Measurements from ENCODE around the gene PBX1. TPM values are rescaled to one million over a fixed set of nuclear protein-coding genes. Genes with fewer than 3 reads are reported as not detected.
"Not testable (repeated sequence)": the region's sequence is repeated elsewhere in the genome, so short reads cannot be mapped to it uniquely, and the experiment has no call there.

PBX1 gene
- total RNA-seq, 2 donors from 2014 or later = 50.5 to 53.1 TPM

- Histone ChIP-seq H3K27me3 (replicated peaks; ENCODE audit: insufficient read depth) (no peaks in the 10 kb centered on the region), H3K27ac (no peak overlapping the region), H3K4me1 (ENCODE audit: control insufficient read depth in 1 of 2, low read depth in 2 of 2) (peaks cover 16 to 38% of the 10 kb centered on the region in 2 donors), H3K36me3 (no peaks in the 10 kb centered on the region), H3K4me3 (no peak overlapping the region), H3K9me3 (no peaks in the 10 kb centered on the region)
- TF ChIP-seq, protein P1, sequence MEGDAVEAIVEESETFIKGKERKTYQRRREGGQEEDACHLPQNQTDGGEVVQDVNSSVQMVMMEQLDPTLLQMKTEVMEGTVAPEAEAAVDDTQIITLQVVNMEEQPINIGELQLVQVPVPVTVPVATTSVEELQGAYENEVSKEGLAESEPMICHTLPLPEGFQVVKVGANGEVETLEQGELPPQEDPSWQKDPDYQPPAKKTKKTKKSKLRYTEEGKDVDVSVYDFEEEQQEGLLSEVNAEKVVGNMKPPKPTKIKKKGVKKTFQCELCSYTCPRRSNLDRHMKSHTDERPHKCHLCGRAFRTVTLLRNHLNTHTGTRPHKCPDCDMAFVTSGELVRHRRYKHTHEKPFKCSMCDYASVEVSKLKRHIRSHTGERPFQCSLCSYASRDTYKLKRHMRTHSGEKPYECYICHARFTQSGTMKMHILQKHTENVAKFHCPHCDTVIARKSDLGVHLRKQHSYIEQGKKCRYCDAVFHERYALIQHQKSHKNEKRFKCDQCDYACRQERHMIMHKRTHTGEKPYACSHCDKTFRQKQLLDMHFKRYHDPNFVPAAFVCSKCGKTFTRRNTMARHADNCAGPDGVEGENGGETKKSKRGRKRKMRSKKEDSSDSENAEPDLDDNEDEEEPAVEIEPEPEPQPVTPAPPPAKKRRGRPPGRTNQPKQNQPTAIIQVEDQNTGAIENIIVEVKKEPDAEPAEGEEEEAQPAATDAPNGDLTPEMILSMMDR (IDR thresholded peaks at IDR 0.05) = no peak
- no peak for DNase-seq (ENCODE audit: low spot score)
- no peak for ATAC-seq (ENCODE audit: insufficient number of reproducible peaks, low FRiP score, low read depth)
These were observed 90.2 kb downstream of the PBX1 start for GRCh38 chr1:164649146-164649545.

DNA sequence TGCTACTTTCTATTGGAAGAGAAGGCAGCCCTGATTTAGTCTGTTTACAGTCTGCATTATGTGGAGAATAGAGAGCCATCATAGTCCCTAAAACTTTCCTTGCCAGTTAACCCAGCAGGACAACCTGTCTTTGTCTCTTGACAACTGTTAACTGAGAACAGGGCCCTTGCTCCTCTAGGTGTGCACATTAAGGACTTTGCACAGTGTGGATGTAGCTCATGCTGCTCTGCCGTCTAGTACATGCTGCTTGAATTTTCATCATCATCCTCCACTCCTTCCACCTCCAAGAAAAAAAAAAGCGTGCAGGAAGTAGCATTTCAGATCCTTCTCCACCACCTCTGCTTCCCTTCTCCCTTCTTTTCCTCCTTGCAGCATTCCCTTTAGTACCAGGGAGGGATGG is 91.5 kb downstream of the PBX1 start:
- H3K27me3 ChIP-seq (replicated peaks; ENCODE audit: insufficient read depth) = no peaks in the 10 kb centered on the region
- H3K9me3 ChIP-seq = no peaks in the 10 kb centered on the region
- no peak overlapping the region for H3K4me3 ChIP-seq
- no peak for ATAC-seq (ENCODE audit: insufficient number of reproducible peaks, low FRiP score, low read depth)
- no peak for DNase-seq (ENCODE audit: low spot score)
- TF ChIP-seq, protein P1 (IDR thresholded peaks at IDR 0.05) = no peak
- H3K4me1 ChIP-seq (ENCODE audit: control insufficient read depth in 1 of 2, low read depth in 2 of 2) = peaks cover 10 to 27% of the 10 kb centered on the region in 2 donors
- H3K36me3 ChIP-seq = no peaks in the 10 kb centered on the region
- no peak overlapping the region for H3K27ac ChIP-seq

DNA sequence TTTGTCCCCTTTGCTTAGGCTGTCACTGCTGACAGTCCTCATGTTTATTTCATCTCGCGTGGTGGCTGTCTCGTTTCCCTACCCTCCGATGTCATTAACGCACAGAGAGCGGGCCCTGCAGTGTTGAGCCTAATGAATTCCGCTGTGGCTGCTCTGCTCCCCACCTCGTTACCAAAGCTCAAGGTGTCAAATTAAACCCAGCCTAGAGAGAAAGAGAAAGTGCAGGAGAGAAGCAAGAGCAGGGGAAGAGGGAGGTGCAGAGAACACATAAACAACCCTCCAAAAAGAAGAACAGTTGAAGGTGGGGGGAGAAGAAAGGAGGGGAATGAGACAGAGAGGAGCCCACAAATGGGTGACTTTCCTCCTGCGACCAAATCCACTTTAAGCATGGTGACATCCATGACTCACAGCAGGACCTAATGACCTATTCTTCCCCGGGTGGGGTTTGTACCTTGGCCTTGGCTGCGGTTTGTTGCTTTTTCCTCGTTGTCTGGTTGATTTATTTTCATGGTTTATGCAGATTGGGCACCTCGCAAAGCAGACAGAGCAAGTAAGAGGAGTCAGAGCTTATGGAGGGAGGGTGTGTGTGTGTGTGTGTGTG is 92.5 kb downstream of the PBX1 start:
- TF ChIP-seq, protein P1 (IDR thresholded peaks at IDR 0.05) = no peak
- Histone ChIP-seq H3K4me3 (no peak overlapping the region), H3K36me3 (no peaks in the 10 kb centered on the region), H3K27ac (no peak overlapping the region), H3K27me3 (replicated peaks; ENCODE audit: insufficient read depth) (no peaks in the 10 kb centered on the region), H3K9me3 (no peaks in the 10 kb centered on the region), H3K4me1 (ENCODE audit: control insufficient read depth in 1 of 2, low read depth in 2 of 2) (peaks cover 10 to 27% of the 10 kb centered on the region in 2 donors)
- ATAC-seq (ENCODE audit: insufficient number of reproducible peaks, low FRiP score, low read depth) = no peak
- no peak for DNase-seq (ENCODE audit: low spot score)

GRCh38 chr1:164652969-164653368 is 94.0 kb downstream of the PBX1 start:
- H3K4me1 ChIP-seq (ENCODE audit: control insufficient read depth in 1 of 2, low read depth in 2 of 2) = peaks cover 8 to 25% of the 10 kb centered on the region in 2 donors
- not testable (repeated sequence) for ATAC-seq (ENCODE audit: insufficient number of reproducible peaks, low FRiP score, low read depth); H3K27ac ChIP-seq; H3K4me3 ChIP-seq; H3K36me3 ChIP-seq; H3K9me3 ChIP-seq; DNase-seq (ENCODE audit: low spot score); H3K27me3 ChIP-seq (replicated peaks; ENCODE audit: insufficient read depth)

DNA sequence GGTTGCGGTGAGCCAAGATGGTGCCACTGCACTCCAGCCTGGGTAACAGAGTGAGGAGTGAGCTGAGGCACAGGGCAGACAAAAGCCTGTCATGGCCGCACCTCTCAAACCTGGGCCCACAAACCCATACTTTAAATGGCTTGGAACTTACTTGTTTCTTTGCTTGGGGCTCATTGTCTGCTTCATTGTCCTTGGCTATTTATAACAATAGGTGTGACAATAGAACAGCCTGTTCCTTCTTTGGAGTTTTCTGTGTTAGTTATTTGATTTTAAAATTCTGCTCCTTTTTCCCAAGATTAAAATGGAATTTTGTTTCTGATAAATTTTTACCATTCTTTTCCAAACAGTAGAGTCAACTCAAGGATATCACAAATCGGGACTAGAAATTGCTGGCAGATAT is 94.7 kb downstream of the PBX1 start:
- H3K4me1 ChIP-seq (ENCODE audit: control insufficient read depth in 1 of 2, low read depth in 2 of 2) = peaks cover 4 to 18% of the 10 kb centered on the region in 2 donors

More for the DNA sequence above, 94.7 kb downstream of the PBX1 start:
- Histone ChIP-seq H3K27me3 (replicated peaks; ENCODE audit: insufficient read depth) (no peaks in the 10 kb centered on the region), H3K4me3 (no peak overlapping the region), H3K36me3 (no peaks in the 10 kb centered on the region), H3K9me3 (no peaks in the 10 kb centered on the region), H3K27ac (no peak overlapping the region)
- DNase-seq (ENCODE audit: low spot score) = no peak
- TF ChIP-seq, protein P1 (IDR thresholded peaks at IDR 0.05) = no peak
- no peak for ATAC-seq (ENCODE audit: insufficient number of reproducible peaks, low FRiP score, low read depth)
